Endothelial cell of hepatic sinusoid (primary cell): ENCODE results near the gene FOSB.

Experiments used
- in situ Hi-C: cut with HindIII; loops from 2 replicates; pipeline ENCODE4 v1.10.0; 2017; ENCODE audit warnings: low sequenced_read_pairs

Gene FOSB

GRCh38 chr19:45515807-45516401, 48.1 kb downstream of the FOSB start:
- in situ Hi-C loops, result no loop called here

GRCh38 chr19:45517238-45517637, 49.4 kb downstream of the FOSB start:
- in situ Hi-C loops, result no loop called here

GRCh38 chr19:45517641-45518468, 50.1 kb downstream of the FOSB start:
- in situ Hi-C loops, result no loop called here

GRCh38 chr19:45518469-45518826, 50.7 kb downstream of the FOSB start:
- in situ Hi-C loops, result no loop called here

- in situ Hi-C loops, result no loop called here
Measured at GRCh38 chr19:45522010-45522941, 54.5 kb downstream of the FOSB start.

GRCh38 chr19:45523642-45524256, 56.0 kb downstream of the FOSB start:
- in situ Hi-C loops, result no loop called here

GRCh38 chr19:45524575-45525129, 56.9 kb downstream of the FOSB start:
- in situ Hi-C loops, result no loop called here
